Osteocyte (in vitro differentiated cells): ENCODE measurements around the gene CYP19A1. TPM values are rescaled to one million over a fixed set of nuclear protein-coding genes. Genes with fewer than 3 reads are reported as not detected.

Experiments used
- DNase-seq: peaks from one replicate; pipeline ENCODE4 v3.0.0; 2021; ENCODE audit warnings: mixed read lengths; ENCODE audit not compliant: unreplicated experiment; ENCODE audit errors: extremely low spot score
- H3K27ac Mint-ChIP-seq: one replicate; pipeline ENCODE4 v1.8.0; 2021; ENCODE audit warnings: mild to moderate bottlenecking, mixed read lengths; ENCODE audit not compliant: unreplicated experiment
- H3K27me3 Mint-ChIP-seq: one replicate; pipeline ENCODE4 v1.8.0; 2021; ENCODE audit warnings: mixed read lengths; ENCODE audit not compliant: unreplicated experiment
- H3K36me3 Mint-ChIP-seq: one replicate; pipeline ENCODE4 v1.8.0; 2021; ENCODE audit warnings: mixed read lengths; ENCODE audit not compliant: unreplicated experiment
- H3K4me1 Mint-ChIP-seq: one replicate; pipeline ENCODE4 v1.8.0; 2021; ENCODE audit warnings: mixed read lengths; ENCODE audit not compliant: unreplicated experiment
- H3K4me3 Mint-ChIP-seq: one replicate; pipeline ENCODE4 v1.8.0; 2021; ENCODE audit warnings: mild to moderate bottlenecking, moderate library complexity, mixed read lengths; ENCODE audit not compliant: unreplicated experiment
- H3K9me3 Mint-ChIP-seq: one replicate; pipeline ENCODE4 v1.8.0; 2021; ENCODE audit warnings: mixed read lengths; ENCODE audit not compliant: unreplicated experiment
- total RNA-seq: library from RNA; stranded (reverse); gene quantifications from 2 replicates; pipeline ENCODE4 v1.2.1, GENCODE V29; 2021
- TF ChIP-seq, protein P1 (sequence below): fragments of 200-600 bp; sonication (generic); IDR thresholded peaks from 2 replicates; pipeline ENCODE4 v1.5.0; 2021; ENCODE audit warnings: antibody characterized with exemption, mild to moderate bottlenecking, moderate library complexity

Gene CYP19A1
- total RNA-seq, 1 donor from 2014 or later, result not detected

DNA sequence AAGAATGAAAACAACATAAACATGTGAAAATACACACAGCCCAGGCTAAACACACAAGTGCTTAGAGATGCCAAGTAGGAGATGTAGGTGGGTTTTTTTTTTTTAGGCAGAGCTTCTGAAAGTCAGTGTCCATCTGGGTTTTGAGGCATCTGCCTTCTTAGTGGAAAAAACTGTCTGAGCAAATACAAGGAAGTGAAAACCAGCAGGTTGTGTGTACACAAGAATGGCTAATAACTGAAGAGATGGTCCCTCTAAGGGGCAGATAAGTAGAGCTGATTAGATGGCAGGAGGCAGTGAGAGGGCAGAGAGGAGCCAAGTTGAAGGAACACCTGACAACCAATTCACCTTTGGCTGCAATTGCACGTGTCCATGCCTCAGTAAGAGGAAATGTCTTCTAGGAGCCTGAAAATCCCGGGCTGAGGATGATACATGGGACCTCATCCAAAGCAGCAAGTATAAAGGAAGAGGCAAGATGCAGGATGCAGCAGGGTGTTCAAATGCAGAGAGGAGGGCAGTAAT is 34.9 kb downstream of the CYP19A1 start:
- DNase-seq, result no peak
- Mint-ChIP-seq H3K4me1 (no peaks in the 10 kb centered on the region), H3K36me3 (no peaks in the 10 kb centered on the region), H3K27ac (no peak overlapping the region), H3K9me3 (no peaks in the 10 kb centered on the region), H3K4me3 (no peak overlapping the region), H3K27me3 (peaks cover 37% of the 10 kb centered on the region)
- TF ChIP-seq, protein P1, sequence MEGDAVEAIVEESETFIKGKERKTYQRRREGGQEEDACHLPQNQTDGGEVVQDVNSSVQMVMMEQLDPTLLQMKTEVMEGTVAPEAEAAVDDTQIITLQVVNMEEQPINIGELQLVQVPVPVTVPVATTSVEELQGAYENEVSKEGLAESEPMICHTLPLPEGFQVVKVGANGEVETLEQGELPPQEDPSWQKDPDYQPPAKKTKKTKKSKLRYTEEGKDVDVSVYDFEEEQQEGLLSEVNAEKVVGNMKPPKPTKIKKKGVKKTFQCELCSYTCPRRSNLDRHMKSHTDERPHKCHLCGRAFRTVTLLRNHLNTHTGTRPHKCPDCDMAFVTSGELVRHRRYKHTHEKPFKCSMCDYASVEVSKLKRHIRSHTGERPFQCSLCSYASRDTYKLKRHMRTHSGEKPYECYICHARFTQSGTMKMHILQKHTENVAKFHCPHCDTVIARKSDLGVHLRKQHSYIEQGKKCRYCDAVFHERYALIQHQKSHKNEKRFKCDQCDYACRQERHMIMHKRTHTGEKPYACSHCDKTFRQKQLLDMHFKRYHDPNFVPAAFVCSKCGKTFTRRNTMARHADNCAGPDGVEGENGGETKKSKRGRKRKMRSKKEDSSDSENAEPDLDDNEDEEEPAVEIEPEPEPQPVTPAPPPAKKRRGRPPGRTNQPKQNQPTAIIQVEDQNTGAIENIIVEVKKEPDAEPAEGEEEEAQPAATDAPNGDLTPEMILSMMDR, result no peak

DNA sequence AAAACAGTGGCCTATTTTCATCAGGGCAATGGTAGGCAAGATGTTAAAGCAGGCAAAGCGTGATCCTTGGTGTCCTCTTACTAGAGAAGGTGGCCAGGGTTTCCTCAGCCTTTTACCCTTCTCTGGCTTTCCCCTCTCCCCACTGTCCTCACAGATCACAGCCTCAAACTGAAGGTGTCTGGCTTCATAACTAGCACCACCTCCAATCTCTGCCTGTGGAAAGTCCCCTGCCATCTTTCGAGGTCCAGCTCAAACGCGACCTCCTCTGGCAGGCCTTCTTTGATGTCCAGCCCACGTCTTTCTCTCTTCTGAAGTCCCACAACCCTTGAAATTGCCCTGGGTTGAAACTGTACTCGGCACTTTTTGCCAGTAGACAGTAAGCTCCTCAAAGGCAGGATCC is 35.9 kb downstream of the CYP19A1 start:
- no peaks in the 10 kb centered on the region for H3K4me1 Mint-ChIP-seq
- peaks cover 28% of the 10 kb centered on the region for H3K27me3 Mint-ChIP-seq
- H3K36me3 Mint-ChIP-seq, result no peaks in the 10 kb centered on the region
- DNase-seq, result no peak
- H3K4me3 Mint-ChIP-seq, result no peak overlapping the region
- TF ChIP-seq, protein P1, result no peak
- no peaks in the 10 kb centered on the region for H3K9me3 Mint-ChIP-seq
- H3K27ac Mint-ChIP-seq, result no peak overlapping the region

DNA sequence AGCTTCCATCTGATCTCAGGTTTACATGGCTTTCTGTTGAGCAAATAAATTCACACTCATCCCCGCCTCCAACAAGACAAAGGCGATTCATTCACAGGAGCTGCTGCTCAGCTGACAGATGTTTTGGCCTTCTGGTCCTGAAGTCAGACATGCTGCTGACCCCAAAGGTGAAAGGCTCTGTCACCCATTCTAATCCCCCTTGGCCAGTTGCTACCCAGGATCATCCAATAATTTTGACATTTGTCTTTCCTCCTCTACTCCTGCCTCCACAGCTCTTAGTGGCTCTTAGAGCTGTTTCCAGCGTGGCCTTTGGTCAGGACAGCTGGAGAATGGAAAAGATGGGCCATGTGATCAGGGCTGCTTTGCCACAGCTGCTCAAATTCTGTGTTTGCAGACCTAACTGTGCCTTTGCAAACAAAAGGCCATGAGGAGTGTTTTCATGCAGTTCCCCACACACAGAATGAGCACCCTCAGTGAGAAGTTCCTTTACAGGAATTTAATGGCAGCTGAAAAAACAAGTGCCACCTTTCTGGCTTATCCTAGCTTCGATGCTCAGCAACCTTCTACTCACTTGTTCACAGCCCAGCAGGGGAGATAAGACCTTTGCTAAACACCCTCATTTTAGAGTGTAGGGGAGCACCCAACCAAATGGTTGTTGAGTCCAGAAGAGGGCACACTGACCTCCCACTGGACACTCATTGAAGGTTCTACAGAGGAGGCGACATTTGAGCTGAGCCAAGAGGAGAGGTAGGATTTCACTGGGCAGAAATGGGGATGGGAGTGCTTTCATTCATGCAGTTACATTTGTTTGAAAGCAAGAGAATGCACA is 39.0 kb downstream of the CYP19A1 start:
- H3K36me3 Mint-ChIP-seq, result no peaks in the 10 kb centered on the region
- H3K4me3 Mint-ChIP-seq, result no peak overlapping the region

DNA sequence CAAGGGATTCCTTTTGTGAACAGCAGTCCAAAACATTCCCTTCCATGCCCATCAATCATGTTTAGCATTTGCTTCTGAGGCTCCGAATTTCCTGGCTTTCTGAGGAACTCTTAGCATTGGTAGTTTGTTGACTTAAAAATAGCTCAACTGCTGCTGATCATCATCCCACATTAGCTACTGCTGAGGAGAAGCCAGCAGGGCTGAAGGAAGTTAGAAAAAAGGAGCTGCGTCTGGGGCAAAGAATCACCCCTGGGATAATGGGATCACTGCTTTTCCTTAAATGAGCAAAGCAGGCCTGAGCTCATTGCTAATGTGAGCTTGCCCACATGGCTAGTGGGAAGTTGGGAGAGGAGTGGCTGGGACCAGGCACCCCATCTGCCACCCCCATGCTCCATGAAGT is 39.8 kb downstream of the CYP19A1 start:
- Mint-ChIP-seq H3K27ac (no peak overlapping the region), H3K9me3 (no peaks in the 10 kb centered on the region), H3K36me3 (no peaks in the 10 kb centered on the region), H3K4me3 (no peak overlapping the region), H3K4me1 (no peaks in the 10 kb centered on the region), H3K27me3 (peaks cover 26% of the 10 kb centered on the region)
- TF ChIP-seq, protein P1, result no peak
- no peak for DNase-seq

More for the DNA sequence above, 39.0 kb downstream of the CYP19A1 start:
- DNase-seq, result no peak
- Mint-ChIP-seq H3K9me3 (no peaks in the 10 kb centered on the region), H3K27ac (no peak overlapping the region), H3K4me1 (no peaks in the 10 kb centered on the region), H3K27me3 (peaks cover 31% of the 10 kb centered on the region)
- TF ChIP-seq, protein P1, result no peak

DNA sequence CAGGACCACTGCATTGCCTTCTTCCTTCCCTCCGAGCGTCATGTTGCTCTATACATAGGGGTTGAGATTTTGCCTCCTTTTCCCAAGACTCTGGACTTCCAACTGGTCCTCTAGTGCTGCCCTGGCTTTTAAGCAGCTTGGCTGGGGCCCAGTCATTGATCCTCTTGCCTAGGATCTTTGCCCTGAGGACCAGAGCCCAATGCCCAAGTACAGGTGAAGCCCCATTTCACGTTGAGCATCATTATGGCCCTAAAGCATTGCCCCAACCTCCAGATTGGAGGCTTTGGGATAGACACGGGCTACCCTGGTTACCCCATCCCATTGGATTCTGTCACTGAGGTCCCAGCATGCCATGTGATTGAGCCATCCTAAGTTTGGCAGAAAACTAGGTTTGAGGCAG is 47.7 kb downstream of the CYP19A1 start:
- Mint-ChIP-seq H3K27ac (no peak overlapping the region), H3K27me3 (peaks cover 9% of the 10 kb centered on the region), H3K36me3 (no peaks in the 10 kb centered on the region), H3K9me3 (no peaks in the 10 kb centered on the region), H3K4me1 (no peaks in the 10 kb centered on the region), H3K4me3 (no peak overlapping the region)
- TF ChIP-seq, protein P1, result no peak
- no peak for DNase-seq
